ENCODE results near the gene TP53I11.

Gene TP53I11

DNA sequence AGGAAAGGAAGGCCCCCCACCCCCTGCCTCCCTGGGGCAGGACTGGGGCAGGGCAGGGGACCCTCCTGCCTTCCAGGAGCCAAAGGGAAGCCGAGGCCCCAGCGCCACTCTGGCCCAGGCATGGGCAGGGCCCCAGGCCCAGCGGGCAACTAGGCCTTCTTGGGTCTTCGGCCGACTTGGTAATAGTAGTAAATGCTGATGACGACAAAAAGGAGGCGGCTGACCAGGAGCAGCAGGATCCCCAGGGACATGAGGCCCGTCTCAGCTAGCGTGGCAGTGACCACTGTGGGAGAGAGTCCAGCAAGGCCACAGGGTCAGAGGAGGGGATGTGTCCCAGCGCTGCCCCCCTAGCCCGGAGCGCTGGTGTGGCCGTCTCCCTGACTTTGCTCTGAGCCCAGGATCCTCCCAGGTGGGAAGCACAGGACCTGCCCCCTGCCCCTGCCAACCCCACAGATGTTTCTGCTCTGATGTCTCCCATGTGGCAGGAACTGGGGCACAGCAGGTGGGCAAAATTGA lies 15.9 kb downstream of the TP53I11 start:
- Histone ChIP-seq H3K9me3 (ENCODE audit: severe bottlenecking) (no peaks in the 10 kb centered on the region), H3K36me3 (ENCODE audit: low read depth) (no peaks in the 10 kb centered on the region), H3K27ac (ENCODE audit: poor library complexity, severe bottlenecking) (no peak overlapping the region), H3K27me3 (ENCODE audit: insufficient read depth, poor library complexity, severe bottlenecking) (no peaks in the 10 kb centered on the region), H3K4me1 (ENCODE audit: insufficient read depth, poor library complexity, severe bottlenecking) (no peaks in the 10 kb centered on the region), H3K4me3 (ENCODE audit: severe bottlenecking) (no peak overlapping the region)
- TF ChIP-seq, protein P1, sequence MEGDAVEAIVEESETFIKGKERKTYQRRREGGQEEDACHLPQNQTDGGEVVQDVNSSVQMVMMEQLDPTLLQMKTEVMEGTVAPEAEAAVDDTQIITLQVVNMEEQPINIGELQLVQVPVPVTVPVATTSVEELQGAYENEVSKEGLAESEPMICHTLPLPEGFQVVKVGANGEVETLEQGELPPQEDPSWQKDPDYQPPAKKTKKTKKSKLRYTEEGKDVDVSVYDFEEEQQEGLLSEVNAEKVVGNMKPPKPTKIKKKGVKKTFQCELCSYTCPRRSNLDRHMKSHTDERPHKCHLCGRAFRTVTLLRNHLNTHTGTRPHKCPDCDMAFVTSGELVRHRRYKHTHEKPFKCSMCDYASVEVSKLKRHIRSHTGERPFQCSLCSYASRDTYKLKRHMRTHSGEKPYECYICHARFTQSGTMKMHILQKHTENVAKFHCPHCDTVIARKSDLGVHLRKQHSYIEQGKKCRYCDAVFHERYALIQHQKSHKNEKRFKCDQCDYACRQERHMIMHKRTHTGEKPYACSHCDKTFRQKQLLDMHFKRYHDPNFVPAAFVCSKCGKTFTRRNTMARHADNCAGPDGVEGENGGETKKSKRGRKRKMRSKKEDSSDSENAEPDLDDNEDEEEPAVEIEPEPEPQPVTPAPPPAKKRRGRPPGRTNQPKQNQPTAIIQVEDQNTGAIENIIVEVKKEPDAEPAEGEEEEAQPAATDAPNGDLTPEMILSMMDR (IDR thresholded peaks at IDR 0.05; ENCODE audit: poor library complexity, severe bottlenecking), result no peak
- no peak for DNase-seq (ENCODE audit: low spot score)
- no peak for ATAC-seq (ENCODE audit: low read depth)

DNA sequence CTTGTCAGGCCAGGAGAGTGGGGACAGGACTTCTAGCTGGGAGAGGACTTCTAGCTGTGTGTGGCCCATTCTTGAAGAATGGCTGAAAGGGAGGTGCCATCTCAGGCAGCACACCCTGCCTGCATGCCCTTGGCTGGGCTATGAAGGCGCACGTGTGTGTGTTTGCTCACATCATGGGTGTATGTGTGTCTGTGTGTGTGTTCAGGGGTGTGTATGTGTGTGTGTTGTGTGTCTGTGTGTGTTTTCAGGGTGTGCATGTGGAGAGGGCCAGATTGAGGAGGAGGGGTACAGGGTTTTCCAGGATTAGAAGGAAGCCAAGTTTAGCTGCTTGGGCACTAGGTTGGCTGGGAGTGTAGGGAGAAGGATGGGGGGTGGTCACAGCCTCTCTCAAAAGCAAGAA lies 16.6 kb downstream of the TP53I11 start:
- TF ChIP-seq, protein P1 (IDR thresholded peaks at IDR 0.05; ENCODE audit: poor library complexity, severe bottlenecking), result no peak
- H3K36me3 ChIP-seq (ENCODE audit: low read depth), result no peaks in the 10 kb centered on the region
- H3K4me3 ChIP-seq (ENCODE audit: severe bottlenecking), result no peak overlapping the region
- ATAC-seq (ENCODE audit: low read depth), result no peak
- H3K9me3 ChIP-seq (ENCODE audit: severe bottlenecking), result no peaks in the 10 kb centered on the region
- no peak for DNase-seq (ENCODE audit: low spot score)
- H3K27ac ChIP-seq (ENCODE audit: poor library complexity, severe bottlenecking), result no peak overlapping the region
- no peaks in the 10 kb centered on the region for H3K27me3 ChIP-seq (ENCODE audit: insufficient read depth, poor library complexity, severe bottlenecking)
- no peaks in the 10 kb centered on the region for H3K4me1 ChIP-seq (ENCODE audit: insufficient read depth, poor library complexity, severe bottlenecking)

DNA sequence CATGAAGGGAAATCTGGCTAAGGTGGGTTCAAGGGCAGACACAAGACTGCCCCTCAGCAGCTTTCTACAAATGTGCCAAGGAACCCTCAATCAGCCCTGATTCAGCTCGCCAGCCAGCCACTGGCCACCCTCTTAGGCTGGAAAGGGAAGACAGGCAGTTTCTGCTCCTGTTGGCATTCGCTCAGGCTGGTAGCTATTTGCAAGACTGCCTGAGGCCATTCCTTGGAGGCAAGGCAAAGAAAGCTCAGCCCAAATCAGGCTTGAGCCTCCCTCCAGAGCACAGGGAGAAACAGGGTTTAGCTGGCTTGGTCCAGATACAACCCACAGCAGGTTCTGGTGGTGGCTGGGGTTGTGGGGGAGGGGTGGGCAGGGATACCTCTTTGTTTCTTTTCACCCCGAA lies 19.2 kb downstream of the TP53I11 start:
- H3K9me3 ChIP-seq (ENCODE audit: severe bottlenecking), result no peaks in the 10 kb centered on the region
- H3K27ac ChIP-seq (ENCODE audit: poor library complexity, severe bottlenecking), result no peak overlapping the region
- DNase-seq (ENCODE audit: low spot score), result no peak
- TF ChIP-seq, protein P1 (IDR thresholded peaks at IDR 0.05; ENCODE audit: poor library complexity, severe bottlenecking), result no peak
- H3K27me3 ChIP-seq (ENCODE audit: insufficient read depth, poor library complexity, severe bottlenecking), result no peaks in the 10 kb centered on the region
- no peaks in the 10 kb centered on the region for H3K4me1 ChIP-seq (ENCODE audit: insufficient read depth, poor library complexity, severe bottlenecking)
- no peaks in the 10 kb centered on the region for H3K36me3 ChIP-seq (ENCODE audit: low read depth)
- no peak for ATAC-seq (ENCODE audit: low read depth)
- no peak overlapping the region for H3K4me3 ChIP-seq (ENCODE audit: severe bottlenecking)

DNA sequence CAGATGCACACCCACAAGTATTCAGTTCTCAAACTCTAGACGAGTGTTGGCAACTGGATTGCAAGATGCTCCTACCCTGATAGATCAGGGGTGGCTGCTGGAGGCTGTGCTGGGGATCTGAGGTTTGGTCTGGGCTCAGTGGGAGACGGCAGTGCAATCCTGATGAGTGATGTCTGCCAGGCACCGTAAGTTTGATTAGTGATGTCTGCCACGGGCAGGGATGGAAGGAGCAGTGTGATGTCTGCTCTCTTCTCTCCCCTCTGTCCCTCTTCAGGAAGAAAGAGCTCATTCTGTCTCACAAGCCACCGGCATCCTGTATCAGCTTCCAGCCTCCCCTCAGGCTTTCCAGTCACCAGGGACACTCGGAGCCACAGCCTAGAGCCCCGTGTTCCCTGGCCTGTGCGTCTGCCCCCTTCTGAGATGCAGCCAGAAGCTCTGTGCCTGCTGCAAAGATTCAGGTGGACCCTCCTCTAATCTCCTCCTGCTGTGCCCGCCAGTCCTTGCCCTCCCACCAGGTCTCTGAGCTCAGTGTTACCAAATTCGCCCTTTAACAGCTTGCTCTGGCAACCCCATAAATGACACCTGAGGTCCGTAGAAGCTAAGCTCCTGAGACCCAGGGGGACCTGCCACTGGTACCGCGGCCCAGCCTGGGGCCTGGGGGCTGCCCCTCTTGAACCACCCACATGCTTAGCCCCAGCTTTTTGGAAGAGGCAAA lies 19.9 kb downstream of the TP53I11 start:
- no peak overlapping the region for H3K27ac ChIP-seq (ENCODE audit: poor library complexity, severe bottlenecking)
- H3K9me3 ChIP-seq (ENCODE audit: severe bottlenecking), result no peaks in the 10 kb centered on the region
- H3K27me3 ChIP-seq (ENCODE audit: insufficient read depth, poor library complexity, severe bottlenecking), result no peaks in the 10 kb centered on the region
- no peaks in the 10 kb centered on the region for H3K36me3 ChIP-seq (ENCODE audit: low read depth)
- H3K4me1 ChIP-seq (ENCODE audit: insufficient read depth, poor library complexity, severe bottlenecking), result no peaks in the 10 kb centered on the region
- ATAC-seq (ENCODE audit: low read depth), result no peak
- H3K4me3 ChIP-seq (ENCODE audit: severe bottlenecking), result no peak overlapping the region
- DNase-seq (ENCODE audit: low spot score), result no peak
- TF ChIP-seq, protein P1 (IDR thresholded peaks at IDR 0.05; ENCODE audit: poor library complexity, severe bottlenecking), result no peak

GRCh38 chr11:44928816-44929215 lies 21.9 kb downstream of the TP53I11 start:
- Histone ChIP-seq H3K4me3 (ENCODE audit: severe bottlenecking) (no peak overlapping the region), H3K36me3 (ENCODE audit: low read depth) (no peaks in the 10 kb centered on the region), H3K4me1 (ENCODE audit: insufficient read depth, poor library complexity, severe bottlenecking) (no peaks in the 10 kb centered on the region), H3K27me3 (ENCODE audit: insufficient read depth, poor library complexity, severe bottlenecking) (no peaks in the 10 kb centered on the region), H3K27ac (ENCODE audit: poor library complexity, severe bottlenecking) (no peak overlapping the region), H3K9me3 (ENCODE audit: severe bottlenecking) (no peaks in the 10 kb centered on the region)
- no peak for ATAC-seq (ENCODE audit: low read depth)
- DNase-seq (ENCODE audit: low spot score), result no peak
- TF ChIP-seq, protein P1 (IDR thresholded peaks at IDR 0.05; ENCODE audit: poor library complexity, severe bottlenecking), result no peak

Data from RWPE2 (cell line).